Stimulated activated CD4-positive, alpha-beta T cell treated with anti-CD3 and anti-CD28 coated beads, TNF-alpha, amount 100 ng/mL, for 48 hours (primary cell): ENCODE results near the gene SFMBT2.
"Not testable (repeated sequence)": the region's sequence is repeated elsewhere in the genome, so short reads cannot be mapped to it uniquely, and the experiment has no call there.

Experiments
- DNase-seq, 3 donors: peaks; one replicate each; pipeline ENCODE4 v3.0.0-alpha.2; 2020; ENCODE audit warnings: low read depth in 3 of 3

Gene SFMBT2

GRCh38 chr10:7320072-7320471 is 90.8 kb downstream of the SFMBT2 start:
- no peak for DNase-seq

- no peak for DNase-seq
Observed at GRCh38 chr10:7319632-7320031, 91.2 kb downstream of the SFMBT2 start.

DNA sequence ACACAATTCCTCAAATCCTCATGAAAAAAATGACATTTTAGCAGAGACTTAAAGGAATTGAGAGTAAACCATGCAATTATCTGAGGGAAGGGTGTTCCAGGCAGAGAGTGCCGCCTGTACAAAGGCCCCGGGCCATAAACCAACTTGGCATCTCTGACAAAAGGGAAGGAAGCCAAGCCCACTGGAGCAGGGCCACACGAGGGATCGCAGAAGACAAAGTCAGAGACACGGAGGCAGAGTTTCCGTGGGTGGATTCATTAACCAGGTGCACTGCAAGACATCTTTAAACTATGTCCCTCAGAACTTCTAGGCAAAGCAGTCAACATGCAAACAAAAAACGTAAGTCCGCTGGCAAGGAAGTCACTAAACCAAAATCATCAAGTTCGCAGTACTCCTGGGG is 92.0 kb downstream of the SFMBT2 start:
- DNase-seq = no peak

GRCh38 chr10:7317786-7318446 is 92.9 kb downstream of the SFMBT2 start:
- DNase-seq = no peak

DNA sequence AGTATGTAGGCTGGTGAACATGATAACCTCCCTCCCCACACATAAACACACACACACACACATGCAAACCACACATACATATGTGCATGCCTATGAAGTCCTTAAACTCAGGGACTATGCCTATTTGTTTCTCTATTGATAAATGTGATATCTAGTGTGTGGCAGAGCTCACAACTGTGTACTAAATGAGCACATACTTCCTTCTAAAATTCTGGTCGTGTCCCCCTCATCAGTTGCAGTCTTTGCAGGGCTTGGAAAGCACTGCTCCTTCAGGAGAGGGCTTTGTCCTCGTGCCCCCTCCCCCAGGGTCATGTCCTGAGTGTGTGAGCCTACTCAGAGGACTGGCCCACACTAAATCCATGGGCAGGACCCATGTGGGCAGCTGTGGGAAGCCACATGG is 94.0 kb downstream of the SFMBT2 start:
- DNase-seq = no peak

- no peak for DNase-seq
Observed at GRCh38 chr10:7315906-7316305, 94.9 kb downstream of the SFMBT2 start.

- no peak for DNase-seq
Observed at GRCh38 chr10:7314170-7314569, 96.7 kb downstream of the SFMBT2 start.

- DNase-seq = no peak
Observed at GRCh38 chr10:7312488-7312857, 98.4 kb downstream of the SFMBT2 start.

GRCh38 chr10:7311850-7312487 is 98.9 kb downstream of the SFMBT2 start:
- not testable (repeated sequence) for DNase-seq

DNA sequence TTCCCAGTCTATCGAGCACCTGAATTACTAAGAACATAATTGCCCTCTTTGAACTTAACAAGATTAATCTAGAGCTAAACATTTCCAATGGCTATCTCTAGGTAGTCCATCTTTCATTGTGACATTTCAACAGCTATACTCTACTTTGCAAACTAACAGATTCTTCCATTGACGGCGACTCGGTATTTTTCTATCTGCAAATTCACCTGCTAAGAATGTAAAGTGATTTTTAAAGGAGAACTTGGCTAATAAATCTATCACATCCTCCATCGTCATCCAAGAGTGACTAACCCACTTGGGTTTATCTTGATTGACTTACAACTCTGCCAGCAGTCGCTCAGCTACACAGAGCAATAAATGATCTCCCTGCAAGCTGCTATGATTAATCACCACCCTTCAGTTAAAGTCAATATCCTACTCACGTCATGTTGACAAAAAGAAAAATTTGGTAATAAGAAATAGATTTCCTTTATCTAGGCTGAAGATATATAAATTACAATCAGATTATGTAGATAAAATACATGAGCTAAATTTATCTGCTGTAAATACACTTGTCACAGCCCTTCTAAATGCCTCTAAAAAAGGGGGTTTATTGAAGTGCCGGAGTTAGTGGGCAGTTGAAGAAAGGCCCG is 99.5 kb downstream of the SFMBT2 start:
- no peak for DNase-seq

DNA sequence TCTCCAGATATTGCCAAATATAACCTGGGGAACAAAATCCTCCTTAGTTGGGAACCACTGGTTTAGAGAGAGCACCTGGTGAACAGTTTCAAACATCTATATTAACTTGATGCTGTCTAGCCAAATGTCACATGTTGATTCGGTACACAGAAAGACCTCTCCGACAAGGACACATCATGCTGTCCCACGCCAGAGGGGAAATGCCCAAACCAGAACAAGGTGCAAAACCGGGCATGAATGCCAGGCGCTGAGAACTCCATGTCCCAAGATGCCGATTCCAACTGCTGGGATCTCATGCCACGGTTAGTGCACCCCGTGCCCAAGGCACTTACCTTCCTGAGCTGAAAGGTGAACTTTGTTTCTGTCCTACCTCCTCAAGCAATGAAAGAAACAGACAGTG is 100.8 kb downstream of the SFMBT2 start:
- no peak for DNase-seq

DNA sequence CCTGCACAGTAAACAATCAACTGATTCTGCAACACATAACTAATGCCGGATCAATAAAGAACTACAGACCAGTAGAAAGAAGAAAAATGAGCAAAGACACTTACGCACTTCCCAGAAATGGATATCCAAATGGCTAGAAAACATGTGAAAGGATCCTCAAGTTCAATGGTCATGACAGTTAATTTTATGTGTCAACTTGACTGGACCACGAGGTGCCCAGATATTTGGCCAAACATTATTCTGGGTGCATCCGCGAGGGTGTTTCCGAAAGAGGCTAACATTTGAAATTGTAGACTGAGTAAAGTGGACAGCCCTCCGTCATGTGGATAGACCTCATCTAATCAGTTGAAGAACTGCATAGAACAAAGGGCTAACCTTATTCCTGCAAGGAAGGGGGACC is 102.0 kb downstream of the SFMBT2 start:
- DNase-seq = no peak

DNA sequence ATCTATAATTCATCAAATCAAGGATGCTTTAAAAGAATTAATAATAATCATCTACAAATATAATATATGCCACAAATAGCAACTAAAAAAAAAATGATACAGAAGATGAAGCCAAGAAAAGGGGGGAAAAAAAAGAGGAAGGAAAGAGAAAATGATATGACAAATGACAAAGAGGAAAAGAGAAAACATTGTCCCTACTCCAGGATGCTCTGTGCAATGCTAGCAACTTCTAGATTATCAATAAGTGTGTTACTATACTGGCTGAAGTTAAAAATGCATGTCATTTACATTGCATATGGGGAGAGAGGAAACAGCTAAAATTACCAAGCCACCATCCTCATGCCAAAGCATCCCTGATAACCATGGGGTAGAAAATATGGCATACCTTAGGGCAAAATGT is 104.2 kb downstream of the SFMBT2 start:
- no peak for DNase-seq

DNA sequence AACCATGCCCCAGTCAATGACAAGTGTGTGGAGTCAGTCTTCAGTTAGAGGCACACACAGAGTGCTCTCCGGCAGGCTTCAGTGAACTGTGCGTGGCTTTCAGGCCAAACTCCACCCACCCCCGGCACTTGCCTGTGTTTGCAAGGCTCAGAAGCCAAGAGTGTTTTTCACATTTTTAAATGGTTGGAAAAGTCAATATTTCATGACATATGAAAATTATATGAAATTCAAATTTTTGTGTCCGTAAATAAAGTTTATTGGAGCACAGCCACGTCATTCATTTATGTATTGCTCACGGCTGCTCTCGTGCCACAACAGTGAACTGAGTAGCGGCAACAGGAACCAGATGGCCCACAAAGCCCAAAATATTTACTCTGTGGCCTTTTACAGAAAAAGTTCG is 104.7 kb downstream of the SFMBT2 start:
- no peak for DNase-seq

- DNase-seq = no peak
Observed at GRCh38 chr10:7305053-7305452, 105.8 kb downstream of the SFMBT2 start.

- no peak for DNase-seq
Observed at GRCh38 chr10:7304110-7304509, 106.7 kb downstream of the SFMBT2 start.

DNA sequence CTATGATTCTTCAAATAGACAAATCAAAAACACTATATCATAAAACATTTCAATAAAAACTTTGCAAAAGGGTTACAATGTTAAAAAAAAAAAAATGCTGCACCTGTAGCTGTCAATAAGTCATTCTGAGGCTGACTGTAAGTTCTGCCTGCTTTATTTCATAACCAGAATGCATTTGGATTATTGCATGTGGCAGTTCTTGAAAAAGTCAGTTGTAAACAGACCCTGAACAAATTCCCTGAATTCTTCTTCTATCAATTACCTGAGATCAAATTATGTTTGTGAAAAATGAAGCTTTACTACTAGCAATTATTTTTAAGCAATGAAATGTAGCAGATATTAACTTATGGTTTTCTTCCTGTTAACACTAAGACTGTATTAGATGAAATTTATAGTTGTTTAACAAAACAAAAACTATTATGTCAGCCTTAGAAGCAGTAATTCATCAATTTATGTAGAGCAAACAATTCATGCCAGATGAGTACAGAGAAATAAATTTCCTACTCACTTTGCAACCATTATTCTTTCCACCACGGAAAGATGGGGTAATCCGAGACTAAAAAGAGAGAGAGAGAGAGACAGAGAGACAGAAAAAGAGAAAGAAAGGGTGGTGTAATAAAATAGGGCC is 107.8 kb downstream of the SFMBT2 start:
- no peak for DNase-seq

DNA sequence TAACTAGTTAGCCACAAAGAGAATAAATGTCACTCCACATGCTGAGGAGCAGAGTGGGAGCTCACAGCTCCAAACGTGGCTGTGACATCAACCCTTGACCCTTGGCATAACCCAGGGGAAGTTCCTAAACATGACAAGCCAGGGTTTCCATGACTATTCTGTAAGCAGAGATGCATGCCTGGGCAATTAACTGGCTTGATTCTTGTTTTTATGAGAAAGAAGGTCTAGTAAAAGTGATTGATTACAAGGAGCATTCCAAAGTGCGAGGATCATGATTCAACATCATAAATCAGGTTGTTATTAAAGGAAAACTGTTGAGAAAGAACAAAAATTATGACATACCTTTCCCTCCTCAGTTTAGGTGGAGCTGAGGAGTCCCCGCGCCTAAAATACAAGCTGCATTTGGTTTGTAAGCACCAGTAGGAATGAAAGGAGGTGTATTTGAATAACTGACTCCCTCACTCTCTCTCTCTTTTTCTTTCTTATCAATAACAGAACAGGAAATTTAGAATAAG is 108.4 kb downstream of the SFMBT2 start:
- DNase-seq = no peak

GRCh38 chr10:7301006-7301778 is 109.6 kb downstream of the SFMBT2 start:
- no peak for DNase-seq

DNA sequence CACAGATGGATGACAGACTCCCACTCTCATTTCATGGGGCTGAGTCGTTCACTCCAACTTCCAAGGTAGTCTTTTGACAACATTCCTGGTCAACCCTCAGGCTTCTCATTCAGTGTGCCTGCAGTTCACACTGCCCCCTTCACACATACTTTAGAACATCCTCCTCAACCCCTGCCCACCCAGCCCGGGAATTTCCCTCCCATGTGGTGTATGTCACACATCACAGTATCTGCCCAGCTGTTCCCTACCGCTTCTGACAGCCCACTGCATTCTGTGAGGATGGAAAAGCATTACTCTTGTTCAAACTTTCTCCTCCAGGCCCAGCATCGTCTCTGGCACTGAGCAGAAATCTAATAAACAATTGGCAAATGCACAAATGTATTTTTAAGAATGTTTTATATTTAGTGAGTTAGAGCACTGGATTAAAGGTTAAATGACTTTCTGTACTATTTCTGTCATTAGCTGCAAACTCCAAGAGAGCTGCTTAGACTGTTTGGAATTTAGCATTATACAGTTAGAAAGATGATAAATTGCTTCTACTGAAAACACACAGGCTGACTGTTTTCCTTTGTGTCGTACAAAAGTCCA is 110.4 kb downstream of the SFMBT2 start:
- DNase-seq = no peak

DNA sequence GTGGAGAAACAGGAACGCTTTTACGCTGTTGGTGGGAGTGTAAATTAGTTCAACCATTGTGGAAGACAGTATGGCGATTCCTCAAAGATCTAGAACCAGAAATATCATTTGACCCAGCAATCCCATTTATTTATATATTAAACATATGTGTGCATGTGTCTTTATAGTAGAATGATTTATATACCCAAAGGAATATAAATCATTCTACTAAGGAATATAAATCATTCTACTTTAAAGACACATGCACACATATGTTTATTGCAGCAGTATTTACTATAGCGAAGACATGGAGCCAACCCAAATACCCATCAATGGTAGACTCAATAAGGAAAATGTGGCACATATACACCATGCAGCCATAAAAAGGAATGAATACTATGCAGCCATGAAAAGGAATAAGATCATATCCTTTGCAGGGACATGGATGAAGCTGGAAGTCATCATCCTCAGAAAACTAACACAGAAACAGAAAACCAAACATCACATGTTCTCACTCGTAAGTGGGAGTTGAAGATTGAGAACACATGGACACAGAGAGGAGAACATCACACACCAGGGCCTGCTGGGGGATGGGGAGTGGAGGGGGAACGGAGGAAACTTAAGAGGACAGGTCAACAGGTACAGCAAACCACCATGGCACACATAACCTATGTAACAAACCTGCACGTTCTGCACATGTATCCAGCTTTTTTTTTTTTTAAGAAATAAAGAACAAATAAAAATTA is 111.1 kb downstream of the SFMBT2 start:
- not testable (repeated sequence) for DNase-seq
